Vagina (tissue), 2 donors: Measurements from ENCODE around the gene GLYATL1B. TPM values are rescaled to one million over a fixed set of nuclear protein-coding genes. Genes with fewer than 3 reads are reported as not detected.
"Not testable (repeated sequence)": the region's sequence is repeated elsewhere in the genome, so short reads cannot be mapped to it uniquely, and the experiment has no call there.

Source experiments
- DNase-seq, 2 donors: peaks; one replicate each; pipeline ENCODE4 v3.0.0-alpha.2; 2017; ENCODE audit errors: extremely low spot score in 2 of 2
- H3K27ac ChIP-seq: fragments of 200-600 bp; sonication (generic); one replicate; pipeline ENCODE4 v1.5.1; 2019
- H3K27me3 ChIP-seq: fragments of 200-600 bp; sonication (generic); one replicate; pipeline ENCODE4 v1.5.1; 2019
- H3K36me3 ChIP-seq, 2 donors: fragments of 200-600 bp; sonication (generic); one replicate each; pipeline ENCODE4 v1.5.1; 2017 to 2019
- H3K4me1 ChIP-seq: fragments of 200-600 bp; sonication (generic); one replicate; pipeline ENCODE4 v1.5.1; 2019
- H3K4me3 ChIP-seq, 2 donors: fragments of 200-600 bp; sonication (generic); 1 replicate in 1 of 2; 2 replicates in 1 of 2; pipeline ENCODE4 v1.5.1; 2016 to 2019
- H3K9me3 ChIP-seq: fragments of 200-600 bp; sonication (generic); one replicate; pipeline ENCODE4 v1.5.1; 2019
- POLR2A ChIP-seq, 2 donors: fragments of 450-650 bp; IDR thresholded peaks; one replicate each; pipeline ENCODE4 v1.6.1; 2017; ENCODE audit warnings: antibody characterized with exemption in 2 of 2, mild to moderate bottlenecking in 2 of 2, moderate library complexity in 2 of 2
- POLR2AphosphoS5 ChIP-seq, 2 donors: sonication (generic); formaldehyde crosslinking; IDR thresholded peaks; one replicate each; pipeline ENCODE4 v1.9.0; 2017; ENCODE audit warnings: antibody characterized with exemption in 2 of 2, mild to moderate bottlenecking in 2 of 2, low read depth in 1 of 2; ENCODE audit not compliant: insufficient read depth in 1 of 2
- intact Hi-C: fragments of 100-400 bp; cut with DNase I; formaldehyde crosslinking; loops from one replicate; pipeline ENCODE4 v1.15.1; 2023
- total RNA-seq: library from RNA; depleted of rRNA; stranded (reverse); fragments of >200 nt; gene quantifications from one replicate; pipeline ENCODE4 v1.2.3, GENCODE V29; 2016
- TF ChIP-seq, protein P1 (sequence below), 3 experiments: fragments of 450-650 bp in 2 of 3; fragments of 200-600 bp in 1 of 3; sonication (generic) in 1 of 3; IDR thresholded peaks; one replicate each; pipeline ENCODE4 v1.5.1; 2017 to 2019; ENCODE audit warnings: antibody characterized with exemption in 3 of 3, mild to moderate bottlenecking in 2 of 3, moderate library complexity in 2 of 3

Gene GLYATL1B
- total RNA-seq, 1 donor from 2014 or later, result not detected

GRCh38 chr11:59095972-59096575 is 10.0 kb downstream of the GLYATL1B start:
- H3K9me3 ChIP-seq, H3K27me3 ChIP-seq, H3K4me3 ChIP-seq, H3K36me3 ChIP-seq, H3K27ac ChIP-seq, DNase-seq, H3K4me1 ChIP-seq: not testable (repeated sequence)
- intact Hi-C loops, result loop anchor here (2.0 kb wide), 1 partner anchor 63 kb away; no protein-coding TSS in a partner anchor

DNA sequence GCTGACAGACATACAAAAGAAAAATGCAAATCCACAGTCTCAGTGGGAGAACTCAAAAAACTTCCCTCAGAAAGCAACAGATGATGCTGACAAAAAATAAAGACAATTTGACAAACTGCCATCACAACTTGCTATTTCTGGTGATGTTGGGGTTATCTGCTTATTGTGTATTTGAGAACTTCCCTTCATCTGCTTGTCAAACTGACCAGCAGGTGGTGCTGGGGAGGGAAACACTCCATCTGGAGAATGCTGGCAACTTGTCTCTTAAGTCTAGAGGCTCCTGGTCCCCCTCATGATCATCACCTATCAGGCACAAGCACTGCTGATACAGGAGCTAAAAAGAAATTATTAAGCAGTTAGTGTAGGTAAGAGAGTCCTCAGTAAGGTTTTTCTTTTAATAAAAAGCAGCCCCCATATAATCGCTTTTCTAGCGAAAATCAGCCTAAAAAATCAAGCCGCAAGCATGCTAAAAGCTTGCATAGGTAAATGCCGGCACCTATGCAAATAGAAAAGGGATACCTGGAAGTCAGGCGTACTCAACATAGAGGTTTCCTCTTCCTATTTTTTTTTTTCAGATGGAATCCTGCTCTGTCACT is 11.1 kb downstream of the GLYATL1B start:
- Histone ChIP-seq H3K4me3 (no peak overlapping the region), H3K9me3 (no peaks in the 10 kb centered on the region), H3K27me3 (no peaks in the 10 kb centered on the region), H3K4me1 (no peaks in the 10 kb centered on the region), H3K36me3 (no peaks in the 10 kb centered on the region), H3K27ac (no peak overlapping the region)
- DNase-seq, result no peak
- intact Hi-C loops, result loop anchor here (2.0 kb wide), 1 partner anchor 62 kb away; no protein-coding TSS in a partner anchor
- TF ChIP-seq POLR2A (IDR thresholded peaks at IDR 0.05) (no peak), POLR2AphosphoS5 (IDR thresholded peaks at IDR 0.05; ENCODE audit: insufficient read depth in 1 of 2, low read depth in 1 of 2) (no peak)
- TF ChIP-seq, protein P1, sequence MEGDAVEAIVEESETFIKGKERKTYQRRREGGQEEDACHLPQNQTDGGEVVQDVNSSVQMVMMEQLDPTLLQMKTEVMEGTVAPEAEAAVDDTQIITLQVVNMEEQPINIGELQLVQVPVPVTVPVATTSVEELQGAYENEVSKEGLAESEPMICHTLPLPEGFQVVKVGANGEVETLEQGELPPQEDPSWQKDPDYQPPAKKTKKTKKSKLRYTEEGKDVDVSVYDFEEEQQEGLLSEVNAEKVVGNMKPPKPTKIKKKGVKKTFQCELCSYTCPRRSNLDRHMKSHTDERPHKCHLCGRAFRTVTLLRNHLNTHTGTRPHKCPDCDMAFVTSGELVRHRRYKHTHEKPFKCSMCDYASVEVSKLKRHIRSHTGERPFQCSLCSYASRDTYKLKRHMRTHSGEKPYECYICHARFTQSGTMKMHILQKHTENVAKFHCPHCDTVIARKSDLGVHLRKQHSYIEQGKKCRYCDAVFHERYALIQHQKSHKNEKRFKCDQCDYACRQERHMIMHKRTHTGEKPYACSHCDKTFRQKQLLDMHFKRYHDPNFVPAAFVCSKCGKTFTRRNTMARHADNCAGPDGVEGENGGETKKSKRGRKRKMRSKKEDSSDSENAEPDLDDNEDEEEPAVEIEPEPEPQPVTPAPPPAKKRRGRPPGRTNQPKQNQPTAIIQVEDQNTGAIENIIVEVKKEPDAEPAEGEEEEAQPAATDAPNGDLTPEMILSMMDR (IDR thresholded peaks at IDR 0.05), result peak in 2 of 3 experiments; percentile 24 to 46

DNA sequence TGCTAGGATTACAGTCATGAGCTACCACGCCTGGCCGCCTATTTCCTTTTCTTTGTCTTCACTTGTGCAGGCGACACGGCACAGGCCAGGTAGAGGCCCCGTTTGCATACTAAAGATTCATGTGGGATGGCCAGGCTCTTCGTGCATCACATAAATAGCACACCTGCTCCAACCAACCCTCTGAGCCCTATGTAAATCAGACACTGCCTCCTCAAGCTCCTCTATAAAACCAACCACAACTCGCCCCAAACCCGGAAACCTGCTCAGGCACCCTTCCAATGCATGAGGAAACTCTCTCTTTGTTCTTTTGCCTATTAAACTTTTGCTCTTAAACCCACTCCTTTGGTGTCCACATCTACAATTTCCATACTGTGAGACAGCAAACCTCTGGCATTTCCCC is 11.8 kb downstream of the GLYATL1B start:
- not testable (repeated sequence) for DNase-seq

DNA sequence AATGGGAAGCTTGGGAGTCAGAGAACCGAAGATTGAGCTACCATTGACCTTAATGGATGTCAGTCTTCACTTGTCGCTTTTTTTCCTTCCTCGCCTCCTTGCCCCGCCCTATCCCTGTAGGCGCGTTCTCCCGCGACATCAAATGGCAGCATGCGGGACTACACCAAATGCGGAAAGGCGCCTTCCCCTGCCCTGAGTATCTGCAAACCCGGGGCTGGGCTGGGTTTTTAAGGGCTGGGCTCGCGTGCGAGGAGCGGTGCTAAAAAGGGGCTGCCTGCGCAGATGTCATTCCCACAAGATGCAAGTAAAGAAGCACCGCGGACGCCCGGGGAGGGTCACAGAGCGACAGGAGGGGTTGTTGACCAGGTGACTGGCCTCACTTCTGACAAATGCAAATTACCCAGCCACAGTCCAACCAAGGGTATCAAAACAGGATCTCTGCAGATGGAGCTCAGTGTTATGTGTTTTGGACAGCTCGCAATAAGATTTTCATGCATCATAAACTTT is 16.2 kb downstream of the GLYATL1B start:
- no peaks in the 10 kb centered on the region for H3K9me3 ChIP-seq
- no peaks in the 10 kb centered on the region for H3K27me3 ChIP-seq
- no peak overlapping the region for H3K27ac ChIP-seq
- peak overlapping the region; percentile 15 to 35 for H3K4me3 ChIP-seq
- intact Hi-C loops, result no loop called here
- H3K4me1 ChIP-seq, result peaks cover 10% of the 10 kb centered on the region
- H3K36me3 ChIP-seq, result no peaks in the 10 kb centered on the region
- DNase-seq, result no peak
- TF ChIP-seq POLR2AphosphoS5 (IDR thresholded peaks at IDR 0.05; ENCODE audit: insufficient read depth in 1 of 2, low read depth in 1 of 2) (no peak), POLR2A (IDR thresholded peaks at IDR 0.05) (no peak)
- TF ChIP-seq, protein P1 (IDR thresholded peaks at IDR 0.05), result no peak

More for the DNA sequence above, 11.8 kb downstream of the GLYATL1B start:
- H3K4me3 ChIP-seq, H3K9me3 ChIP-seq, H3K27ac ChIP-seq, H3K4me1 ChIP-seq, H3K36me3 ChIP-seq, H3K27me3 ChIP-seq: not testable (repeated sequence)
- intact Hi-C loops, result loop anchor here (2.0 kb wide), 1 partner anchor 61 kb away; no protein-coding TSS in a partner anchor

GRCh38 chr11:59106363-59107336 is 20.5 kb downstream of the GLYATL1B start, which contains the start of gene FAM111B:
TSS of gene FAM111B (plus strand) at chr11:59107237. CDS start at chr11:59109626, 2,389 bp downstream.
- no peaks in the 10 kb centered on the region for H3K9me3 ChIP-seq
- peak within 1 kb of the TSS; percentile 51 to 59 for H3K4me3 ChIP-seq
- no peak for DNase-seq
- H3K36me3 ChIP-seq, result no peaks in the 10 kb centered on the region
- H3K27me3 ChIP-seq, result no peaks in the 10 kb centered on the region
- peaks cover 14% of the 10 kb centered on the region for H3K4me1 ChIP-seq
- H3K27ac ChIP-seq, result peak within 1 kb of the TSS; percentile 58
- TF ChIP-seq POLR2AphosphoS5 (IDR thresholded peaks at IDR 0.05; ENCODE audit: insufficient read depth in 1 of 2, low read depth in 1 of 2), result peak in 1 of 2 donors; percentile 41
- TF ChIP-seq, protein P1 (IDR thresholded peaks at IDR 0.05), result no peak
- intact Hi-C loops, result no loop called here

- H3K27me3 ChIP-seq, intact Hi-C loops, DNase-seq, H3K4me3 ChIP-seq, H3K36me3 ChIP-seq, H3K27ac ChIP-seq, H3K9me3 ChIP-seq: not testable (repeated sequence)
- peaks cover 14% of the 10 kb centered on the region for H3K4me1 ChIP-seq
Observed at GRCh38 chr11:59107721-59108120, 21.6 kb downstream of the GLYATL1B start.
